Ascending aorta (tissue), 2 donors: ENCODE measurements around the gene PTGR3. TPM values are rescaled to one million over a fixed set of nuclear protein-coding genes. Genes with fewer than 3 reads are reported as not detected.

Experiments
- DNase-seq, 2 donors: peaks; one replicate each; pipeline ENCODE4 v3.0.0-alpha.2; 2019; ENCODE audit warnings: low spot score in 2 of 2
- H3K27ac ChIP-seq, 2 donors: fragments of 200-600 bp; sonication (generic); one replicate each; pipeline ENCODE4 v1.5.1; 2016 to 2017; ENCODE audit warnings: mild to moderate bottlenecking in 1 of 2
- H3K27me3 ChIP-seq: fragments of 200-600 bp; sonication (generic); one replicate; pipeline ENCODE4 v1.5.1; 2017
- H3K36me3 ChIP-seq, 2 donors: fragments of 200-600 bp; sonication (generic); one replicate each; pipeline ENCODE4 v1.5.1; 2016
- H3K4me1 ChIP-seq, 2 donors: fragments of 200-600 bp; sonication (generic); one replicate each; pipeline ENCODE4 v1.5.1; 2016 to 2017; ENCODE audit warnings: mild to moderate bottlenecking in 1 of 2
- H3K4me3 ChIP-seq, 2 donors: fragments of 200-600 bp; sonication (generic); one replicate each; pipeline ENCODE4 v1.5.1; 2016 to 2017; ENCODE audit warnings: mild to moderate bottlenecking in 1 of 2
- H3K9me3 ChIP-seq, 2 donors: fragments of 200-600 bp; sonication (generic); one replicate each; pipeline ENCODE4 v1.5.1; 2016
- intact Hi-C: fragments of 100-400 bp; cut with DNase I; formaldehyde crosslinking; loops from one replicate; pipeline ENCODE4 v1.15.1; 2023
- total RNA-seq: library from RNA; depleted of rRNA; stranded (reverse); fragments of >200 nt; gene quantifications from one replicate; pipeline ENCODE4 v1.1.0, GENCODE V29; 2016
- TF ChIP-seq, protein P1 (sequence below), 3 experiments: fragments of 200-600 bp in 2 of 3; fragments of 450-650 bp in 1 of 3; sonication (generic) in 2 of 3; IDR thresholded peaks; one replicate each; pipeline ENCODE4 v1.5.1; 2016 to 2019; ENCODE audit warnings: antibody characterized with exemption in 3 of 3, mild to moderate bottlenecking in 1 of 3, moderate library complexity in 1 of 3

Gene PTGR3
- total RNA-seq, 1 donor from 2014 or later: 10.1 TPM

GRCh38 chr18:75214766-75215510 is 6.0 kb upstream of the PTGR3 start:
- no peak for DNase-seq
- Histone ChIP-seq H3K36me3 (no peaks in the 10 kb centered on the region), H3K4me1 (peaks cover 0 to 16% of the 10 kb centered on the region in 2 donors), H3K9me3 (no peaks in the 10 kb centered on the region), H3K27ac (peak overlapping the region; percentile 14 to 38), H3K4me3 (no peak overlapping the region), H3K27me3 (no peaks in the 10 kb centered on the region)
- intact Hi-C loops: loop anchor here (5.0 to 10.0 kb wide), 3 partner anchors 408 to 1280 kb away; partner anchors contain the start of gene ZNF516
- TF ChIP-seq, protein P1, sequence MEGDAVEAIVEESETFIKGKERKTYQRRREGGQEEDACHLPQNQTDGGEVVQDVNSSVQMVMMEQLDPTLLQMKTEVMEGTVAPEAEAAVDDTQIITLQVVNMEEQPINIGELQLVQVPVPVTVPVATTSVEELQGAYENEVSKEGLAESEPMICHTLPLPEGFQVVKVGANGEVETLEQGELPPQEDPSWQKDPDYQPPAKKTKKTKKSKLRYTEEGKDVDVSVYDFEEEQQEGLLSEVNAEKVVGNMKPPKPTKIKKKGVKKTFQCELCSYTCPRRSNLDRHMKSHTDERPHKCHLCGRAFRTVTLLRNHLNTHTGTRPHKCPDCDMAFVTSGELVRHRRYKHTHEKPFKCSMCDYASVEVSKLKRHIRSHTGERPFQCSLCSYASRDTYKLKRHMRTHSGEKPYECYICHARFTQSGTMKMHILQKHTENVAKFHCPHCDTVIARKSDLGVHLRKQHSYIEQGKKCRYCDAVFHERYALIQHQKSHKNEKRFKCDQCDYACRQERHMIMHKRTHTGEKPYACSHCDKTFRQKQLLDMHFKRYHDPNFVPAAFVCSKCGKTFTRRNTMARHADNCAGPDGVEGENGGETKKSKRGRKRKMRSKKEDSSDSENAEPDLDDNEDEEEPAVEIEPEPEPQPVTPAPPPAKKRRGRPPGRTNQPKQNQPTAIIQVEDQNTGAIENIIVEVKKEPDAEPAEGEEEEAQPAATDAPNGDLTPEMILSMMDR (IDR thresholded peaks at IDR 0.05): no peak

DNA sequence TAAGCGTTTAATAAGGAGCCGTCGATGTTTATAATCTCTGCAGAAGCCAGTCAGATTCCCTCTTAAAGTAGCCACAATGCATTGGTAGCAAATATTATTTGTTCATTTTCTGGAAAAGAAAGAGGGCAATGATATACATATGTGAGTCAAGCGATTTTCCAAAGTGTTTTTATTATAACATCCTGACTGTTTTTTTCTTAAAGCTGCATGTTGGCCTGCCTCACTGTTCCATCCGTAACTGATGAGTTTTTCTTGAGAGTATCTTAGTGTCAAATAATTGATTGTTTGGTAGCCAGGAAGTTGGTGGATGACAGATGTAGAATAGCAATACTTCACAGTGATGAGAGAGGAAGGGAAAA is 5.4 kb upstream of the PTGR3 start:
- intact Hi-C loops: loop anchor here (5.0 to 10.0 kb wide), 3 partner anchors 407 to 1280 kb away; partner anchors contain the start of gene ZNF516
- TF ChIP-seq, protein P1 (IDR thresholded peaks at IDR 0.05): no peak
- Histone ChIP-seq H3K36me3 (no peaks in the 10 kb centered on the region), H3K4me1 (peaks cover 0 to 16% of the 10 kb centered on the region in 2 donors), H3K9me3 (no peaks in the 10 kb centered on the region), H3K27ac (peak overlapping the region; percentile 37 to 38), H3K27me3 (no peaks in the 10 kb centered on the region), H3K4me3 (no peak overlapping the region)
- no peak for DNase-seq

GRCh38 chr18:75213611-75214331 is 4.8 kb upstream of the PTGR3 start:
- Histone ChIP-seq H3K9me3 (no peaks in the 10 kb centered on the region), H3K4me1 (peaks cover 0 to 16% of the 10 kb centered on the region in 2 donors), H3K27me3 (no peaks in the 10 kb centered on the region), H3K4me3 (peak overlapping the region in 1 of 2 donors; percentile 92), H3K27ac (peak overlapping the region; percentile 37 to 38), H3K36me3 (no peaks in the 10 kb centered on the region)
- intact Hi-C loops: loop anchor here (5.0 to 10.0 kb wide), 3 partner anchors 406 to 1281 kb away; partner anchors contain the start of gene ZNF516
- no peak for DNase-seq
- TF ChIP-seq, protein P1 (IDR thresholded peaks at IDR 0.05): no peak

GRCh38 chr18:75212751-75213090 is 3.8 kb upstream of the PTGR3 start:
- H3K36me3 ChIP-seq: no peaks in the 10 kb centered on the region
- peak overlapping the region; percentile 66 to 70 for H3K27ac ChIP-seq
- intact Hi-C loops: loop anchor here (5.0 to 10.0 kb wide), 3 partner anchors 405 to 1282 kb away; partner anchors contain the start of gene ZNF516
- no peak for DNase-seq
- peak overlapping the region; percentile 86 to 92 for H3K4me3 ChIP-seq
- H3K9me3 ChIP-seq: no peaks in the 10 kb centered on the region
- H3K27me3 ChIP-seq: no peaks in the 10 kb centered on the region
- TF ChIP-seq, protein P1 (IDR thresholded peaks at IDR 0.05): no peak
- peaks cover 0 to 16% of the 10 kb centered on the region in 2 donors for H3K4me1 ChIP-seq

DNA sequence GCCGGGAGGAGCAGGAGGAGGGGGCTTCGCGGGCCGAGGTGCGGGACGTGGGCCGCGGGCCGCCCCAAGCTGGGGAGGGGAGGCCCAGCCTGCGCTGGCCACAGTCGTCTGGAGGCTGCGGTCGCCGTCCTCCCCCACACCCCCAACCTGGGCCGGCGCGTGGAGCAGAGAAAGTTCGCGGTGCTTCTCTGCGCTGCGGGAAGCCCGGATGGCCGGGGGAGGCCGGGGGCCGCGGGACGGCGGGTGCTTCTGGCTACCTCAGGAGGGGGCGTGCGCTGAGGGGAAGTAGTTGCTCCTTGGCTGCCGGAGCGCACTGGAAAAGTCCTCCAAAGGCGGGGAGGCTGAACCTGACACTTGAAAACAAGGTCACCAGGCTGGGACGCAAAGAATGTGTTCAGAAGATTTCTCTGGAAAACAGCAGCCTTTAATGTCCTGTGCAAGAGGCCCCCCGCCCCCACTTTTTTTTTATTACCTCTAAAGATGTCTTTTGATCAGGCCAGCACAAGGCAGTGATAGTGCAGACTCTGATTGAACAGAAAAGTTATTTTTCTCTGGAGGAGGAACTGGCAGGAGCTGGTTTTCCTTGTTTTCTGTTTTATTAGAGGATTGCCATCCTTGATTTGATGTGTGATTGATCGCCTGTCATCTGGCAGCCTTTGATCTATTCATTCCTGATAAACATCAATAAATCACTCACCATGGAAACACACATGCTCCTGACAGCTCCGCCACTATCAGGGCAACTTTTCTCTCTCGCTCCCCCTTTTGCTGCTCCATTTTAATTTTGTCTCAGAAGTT is 3.2 kb upstream of the PTGR3 start:
- Histone ChIP-seq H3K9me3 (no peaks in the 10 kb centered on the region), H3K36me3 (no peaks in the 10 kb centered on the region), H3K4me3 (peak overlapping the region; percentile 86 to 92), H3K27ac (peak overlapping the region; percentile 66 to 70), H3K27me3 (no peaks in the 10 kb centered on the region), H3K4me1 (peaks cover 0 to 19% of the 10 kb centered on the region in 2 donors)
- intact Hi-C loops: loop anchor here (5.0 to 10.0 kb wide), 3 partner anchors 405 to 1283 kb away; partner anchors contain the start of gene ZNF516
- TF ChIP-seq, protein P1 (IDR thresholded peaks at IDR 0.05): no peak
- peak in 1 of 2 donors; percentile 72 for DNase-seq
